Activated T-helper 1 cell treated with Interleukin-2 at 50 U/mL for 16 hours (primary cell): ENCODE measurements around the gene MAP3K6.
A peak's percentile ranks its signal among the peaks of the same experiment; 100 is the strongest.

ENCODE experiments used
- DNase-seq: peaks from one replicate; pipeline ENCODE4 v3.0.0-alpha.2; 2020; ENCODE audit warnings: low read depth

The MAP3K6 gene

DNA sequence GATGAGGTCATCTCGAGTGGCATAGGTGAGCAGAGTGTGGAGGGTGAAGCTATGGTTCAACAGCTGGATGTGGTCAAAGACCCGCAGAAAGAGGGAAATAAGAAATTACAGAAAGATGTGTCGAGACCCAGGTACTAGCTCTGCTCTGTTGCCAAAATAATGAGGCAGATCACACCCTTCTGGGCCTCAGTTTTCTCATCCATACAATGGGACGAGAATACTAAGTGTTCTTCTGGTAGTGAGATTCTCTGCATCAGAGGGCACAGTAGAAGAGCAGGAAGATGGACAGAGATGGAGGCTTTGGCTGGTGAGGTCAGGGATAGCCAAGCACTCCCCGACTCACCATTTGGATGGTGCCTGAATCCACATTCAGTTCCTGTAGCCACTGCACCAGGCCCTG is 11.1 kb downstream of the MAP3K6 start:
- DNase-seq: no peak

DNA sequence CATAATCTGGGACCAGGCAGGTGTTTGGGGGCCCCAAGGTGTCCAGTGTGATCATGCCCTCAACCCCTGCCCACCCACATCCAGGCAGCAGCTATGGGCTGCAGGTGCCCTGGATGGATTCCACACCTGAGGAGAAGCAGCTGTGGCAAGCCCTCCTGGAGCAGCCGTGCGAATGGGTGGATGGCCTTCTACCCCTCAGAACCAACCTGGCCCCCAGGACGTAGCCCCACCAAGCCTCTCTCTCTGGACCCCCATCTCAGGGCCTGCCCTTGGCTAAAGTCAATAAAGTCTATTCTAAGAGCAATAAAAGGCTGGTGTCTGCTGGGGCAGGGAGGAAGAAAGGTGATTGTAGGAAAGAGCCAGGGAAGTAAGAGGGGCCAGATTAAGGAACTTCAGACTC is 13.1 kb downstream of the MAP3K6 start:
- DNase-seq: no peak

DNA sequence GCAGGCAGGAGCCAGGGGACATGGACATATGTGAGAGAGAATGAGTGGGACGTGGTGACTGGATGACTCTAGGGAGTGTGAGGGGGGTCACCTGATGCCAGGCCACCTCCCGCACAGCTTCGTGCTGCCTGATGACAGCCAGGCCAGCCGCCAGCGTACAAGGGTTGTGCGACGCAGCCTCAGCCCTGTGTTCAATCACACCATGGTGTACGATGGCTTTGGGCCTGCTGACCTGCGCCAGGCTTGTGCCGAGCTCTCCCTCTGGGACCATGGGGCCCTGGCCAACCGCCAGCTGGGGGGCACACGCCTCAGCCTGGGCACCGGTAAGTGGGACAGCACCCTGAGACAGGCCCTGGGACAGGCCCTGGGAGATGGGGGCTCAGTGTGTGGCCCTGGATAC is 13.6 kb downstream of the MAP3K6 start:
- no peak for DNase-seq

DNA sequence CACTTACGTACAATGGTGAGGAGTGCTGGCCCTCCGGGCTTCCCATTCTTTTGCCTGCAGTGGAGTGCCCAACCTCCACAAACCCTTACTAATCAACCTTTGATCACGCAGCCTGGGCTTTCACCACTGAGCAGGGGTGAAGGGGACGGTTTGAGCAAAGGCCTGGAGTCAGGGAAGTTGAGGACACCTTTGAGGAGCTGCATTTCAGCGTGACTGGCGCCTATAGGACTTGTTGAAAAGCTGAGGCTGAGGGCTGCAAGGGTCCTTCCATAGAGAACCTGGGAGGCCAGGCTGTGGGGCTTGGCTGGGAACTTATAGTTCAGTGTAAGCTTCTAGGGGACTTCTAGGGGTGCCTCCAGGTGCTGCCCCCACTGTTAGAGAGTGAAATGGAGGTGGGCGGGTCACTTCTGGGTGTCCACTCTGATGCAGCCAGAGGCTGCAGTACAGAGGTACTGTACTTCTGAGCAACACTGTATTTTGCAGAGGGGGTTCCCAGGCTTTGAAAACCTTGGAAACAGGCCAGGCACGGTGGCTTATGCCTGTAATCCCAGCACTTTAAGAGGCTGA is 15.1 kb downstream of the MAP3K6 start:
- no peak for DNase-seq

DNA sequence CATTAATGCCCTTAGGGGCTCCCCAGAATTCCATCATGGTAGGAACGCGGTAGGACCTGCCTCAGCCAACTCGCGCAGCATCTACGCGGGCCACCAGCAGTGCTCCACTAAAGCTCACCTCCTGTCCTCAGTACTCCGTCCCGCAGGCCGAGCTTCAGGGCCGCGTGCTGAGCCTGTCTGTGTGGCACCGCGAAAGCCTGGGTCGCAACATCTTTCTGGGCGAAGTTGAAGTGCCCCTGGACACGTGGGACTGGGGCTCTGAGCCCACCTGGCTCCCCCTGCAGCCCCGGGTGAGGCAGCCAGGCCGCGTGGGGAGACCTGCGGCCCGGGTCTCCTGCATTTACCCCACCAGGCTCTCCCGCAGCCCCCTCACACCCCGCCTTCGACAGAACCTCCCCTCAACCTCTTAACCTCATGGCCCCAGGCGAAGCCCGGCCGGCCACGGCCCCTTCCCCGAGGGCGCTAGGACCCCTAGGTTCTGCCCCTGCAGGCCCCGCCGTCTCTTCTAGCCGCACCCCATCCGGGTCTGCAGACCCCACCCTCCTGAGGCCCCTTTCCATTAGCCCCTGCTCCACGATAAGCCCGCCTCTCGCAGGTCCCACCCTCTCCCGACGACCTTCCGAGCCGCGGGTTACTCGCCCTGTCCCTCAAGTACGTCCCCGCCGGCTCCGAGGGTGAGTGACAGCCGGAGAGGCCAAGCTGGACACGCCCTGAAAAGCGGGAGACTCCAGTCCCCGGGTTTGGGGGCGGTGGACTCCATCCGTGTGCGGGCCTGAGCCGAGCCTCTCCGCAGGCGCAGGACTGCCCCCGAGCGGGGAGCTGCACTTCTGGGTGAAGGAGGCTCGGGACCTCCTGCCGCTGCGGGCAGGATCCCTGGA is 15.9 kb downstream of the MAP3K6 start:
- DNase-seq: no peak

DNA sequence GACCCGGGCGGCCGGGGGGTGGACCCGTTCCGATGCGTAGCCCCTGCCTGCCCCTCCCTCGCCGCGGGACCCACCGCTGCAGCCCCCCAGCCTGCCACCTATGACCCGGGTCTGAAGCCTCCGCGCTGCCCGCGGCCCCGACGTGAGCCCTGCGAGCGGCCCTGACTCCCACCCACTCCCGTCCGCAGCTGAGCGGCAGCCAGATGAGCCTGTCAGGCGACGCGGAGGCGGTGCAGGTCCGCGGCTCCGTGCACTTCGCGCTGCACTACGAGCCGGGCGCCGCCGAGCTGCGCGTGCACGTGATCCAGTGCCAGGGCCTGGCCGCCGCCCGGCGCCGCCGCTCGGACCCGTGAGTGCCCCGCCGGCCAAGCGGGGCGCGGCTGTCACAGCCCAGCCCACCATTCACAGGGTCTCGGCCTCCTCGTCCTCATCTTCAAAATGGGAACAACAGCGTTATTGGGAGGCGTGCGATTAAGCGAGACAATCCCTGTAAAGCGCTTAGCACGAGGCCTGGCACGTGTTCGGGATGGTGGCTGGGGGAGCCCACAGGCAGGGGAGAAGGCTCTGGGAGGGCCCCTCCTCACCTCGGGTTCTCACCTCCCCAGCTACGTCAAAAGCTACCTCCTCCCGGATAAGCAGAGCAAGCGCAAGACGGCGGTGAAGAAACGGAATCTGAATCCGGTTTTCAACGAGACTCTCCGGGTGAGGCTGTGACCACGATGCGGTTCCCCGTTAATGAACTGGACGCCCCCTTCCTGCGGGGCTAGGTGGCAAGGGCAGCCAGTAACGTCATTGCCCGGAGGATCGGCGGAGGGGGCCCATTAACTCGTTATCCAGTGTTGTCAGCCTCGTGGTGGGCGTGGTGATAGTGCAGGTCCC is 16.7 kb downstream of the MAP3K6 start:
- DNase-seq: no peak

DNA sequence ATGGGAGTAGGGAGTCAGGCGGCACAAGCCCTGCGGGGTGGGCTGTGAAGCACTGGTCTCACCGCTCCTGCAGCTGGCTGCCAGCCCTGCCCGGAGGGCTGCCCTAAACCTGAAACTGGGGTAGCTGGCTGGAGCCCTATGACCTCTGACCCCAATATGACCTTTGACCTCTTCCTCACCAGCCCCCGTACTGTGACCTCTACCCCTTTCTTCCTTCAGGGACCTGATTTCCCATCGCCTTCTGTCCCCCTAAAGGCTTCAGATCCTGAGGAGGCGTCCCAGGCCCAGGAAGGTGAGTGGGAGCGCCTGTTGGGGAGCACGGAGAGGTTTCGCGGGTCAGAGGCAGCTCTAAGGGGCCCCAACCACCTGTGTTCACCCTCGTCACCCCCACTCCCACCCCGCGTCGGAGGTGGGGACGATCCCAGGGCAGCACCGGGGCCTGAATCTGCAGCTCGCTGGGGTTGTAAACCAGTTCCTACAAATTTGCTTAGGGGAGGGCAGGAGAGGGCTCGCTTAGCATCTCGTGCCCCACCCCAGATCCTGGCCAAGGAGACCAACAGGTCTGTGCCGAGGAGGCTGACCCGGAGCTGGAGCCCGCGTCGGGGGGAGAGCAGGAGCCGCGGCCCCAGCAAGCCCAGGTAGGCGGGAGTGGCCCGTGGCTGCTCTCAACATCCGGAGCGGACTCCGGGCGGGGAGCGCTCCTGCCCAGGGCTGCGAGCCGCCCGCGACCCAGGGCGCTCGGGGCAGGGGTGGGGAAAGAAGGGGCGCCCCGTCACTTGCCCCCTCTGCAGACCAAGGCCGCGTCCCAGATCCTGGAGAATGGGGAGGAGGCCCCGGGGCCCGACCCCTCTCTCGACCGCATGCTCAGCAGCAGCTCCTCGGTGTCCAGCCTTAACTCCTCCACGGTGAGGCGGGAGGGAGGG is 17.6 kb downstream of the MAP3K6 start:
- DNase-seq: no peak

DNA sequence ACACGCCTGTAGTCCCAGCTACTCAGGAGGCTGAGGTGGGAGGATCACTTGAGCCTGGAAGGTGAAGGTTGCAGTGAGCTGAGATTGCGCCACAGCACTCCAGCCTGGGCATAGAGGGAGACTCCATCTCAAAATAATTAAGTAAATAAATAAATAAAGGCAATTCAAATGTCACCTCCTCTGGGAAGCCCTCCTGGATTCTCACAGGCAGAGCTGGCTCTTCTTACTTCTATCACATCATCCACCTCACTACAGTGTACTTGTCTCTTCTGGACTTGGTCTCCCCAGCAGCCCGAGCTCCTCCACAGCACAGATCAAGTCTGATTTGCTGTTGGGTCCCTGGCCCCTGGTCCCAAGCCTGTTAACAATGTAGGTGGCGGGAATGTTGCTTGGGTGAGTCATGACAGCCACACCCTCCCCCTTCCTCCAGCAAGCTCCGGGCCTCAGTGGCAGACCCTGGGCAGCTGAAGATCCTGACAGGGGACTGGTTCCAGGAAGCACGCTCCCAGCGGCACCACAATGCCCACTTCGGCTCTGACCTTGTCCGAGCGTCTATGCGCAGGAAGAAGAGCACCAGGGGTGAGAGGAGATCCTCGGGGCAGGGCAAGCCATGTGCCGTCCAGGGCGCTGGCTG is 19.7 kb downstream of the MAP3K6 start:
- no peak for DNase-seq

DNA sequence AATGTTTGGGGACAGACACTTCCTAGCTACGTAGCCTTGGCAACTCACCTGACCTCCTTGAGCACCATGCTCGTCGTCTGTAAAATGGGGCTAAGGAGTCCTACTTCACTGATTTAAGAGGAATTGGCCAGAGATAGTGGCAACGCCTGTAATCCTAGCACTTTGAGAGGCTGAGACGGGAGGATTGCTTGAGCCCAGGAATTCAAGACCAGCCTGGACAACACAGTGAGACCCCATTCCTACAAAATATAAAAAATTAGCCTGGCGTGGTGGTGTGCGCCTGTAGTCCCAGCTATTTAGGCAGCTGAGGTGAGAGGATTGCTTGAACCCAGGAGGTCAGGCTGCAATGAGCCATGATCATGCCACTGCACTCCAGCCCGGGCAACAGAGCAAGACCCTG is 20.4 kb downstream of the MAP3K6 start:
- no peak for DNase-seq

DNA sequence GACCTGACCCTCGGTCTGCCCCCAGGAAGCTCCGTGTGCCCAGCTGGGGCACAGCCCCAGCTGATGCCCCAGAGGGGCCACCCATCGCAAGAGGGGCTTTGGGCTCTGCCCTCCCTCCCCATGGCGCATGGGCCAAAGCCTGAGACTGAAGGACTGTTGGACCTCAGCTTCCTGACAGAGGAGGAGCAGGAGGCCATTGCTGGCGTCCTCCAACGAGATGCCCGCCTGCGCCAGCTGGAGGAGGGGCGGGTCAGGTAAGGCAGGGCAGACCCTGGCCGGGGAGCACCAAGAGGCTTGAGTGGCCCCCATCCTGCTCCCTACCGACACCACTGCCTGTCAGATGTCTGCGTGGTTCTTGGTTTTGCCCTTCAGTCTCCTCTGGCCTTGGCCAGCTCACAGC is 21.5 kb downstream of the MAP3K6 start:
- no peak for DNase-seq

DNA sequence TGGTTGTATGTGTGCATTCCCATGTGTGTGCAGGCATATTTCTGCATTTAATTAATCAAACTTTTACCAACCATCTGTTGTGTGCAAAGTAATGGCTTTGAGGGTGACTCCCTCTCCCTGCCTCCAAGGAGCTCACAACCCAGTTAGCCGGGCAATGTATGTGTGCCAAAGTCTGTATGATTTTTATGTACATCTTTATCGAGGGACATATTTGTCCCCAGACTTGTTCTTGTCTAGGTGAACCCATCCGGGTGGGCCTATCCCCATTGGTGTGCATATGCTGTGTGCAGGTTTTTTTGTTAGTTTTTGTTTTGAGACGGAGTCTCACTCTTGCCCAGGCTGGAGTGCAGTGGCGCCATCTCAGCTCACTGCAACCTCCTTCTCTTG is 23.1 kb downstream of the MAP3K6 start:
- no peak for DNase-seq

DNA sequence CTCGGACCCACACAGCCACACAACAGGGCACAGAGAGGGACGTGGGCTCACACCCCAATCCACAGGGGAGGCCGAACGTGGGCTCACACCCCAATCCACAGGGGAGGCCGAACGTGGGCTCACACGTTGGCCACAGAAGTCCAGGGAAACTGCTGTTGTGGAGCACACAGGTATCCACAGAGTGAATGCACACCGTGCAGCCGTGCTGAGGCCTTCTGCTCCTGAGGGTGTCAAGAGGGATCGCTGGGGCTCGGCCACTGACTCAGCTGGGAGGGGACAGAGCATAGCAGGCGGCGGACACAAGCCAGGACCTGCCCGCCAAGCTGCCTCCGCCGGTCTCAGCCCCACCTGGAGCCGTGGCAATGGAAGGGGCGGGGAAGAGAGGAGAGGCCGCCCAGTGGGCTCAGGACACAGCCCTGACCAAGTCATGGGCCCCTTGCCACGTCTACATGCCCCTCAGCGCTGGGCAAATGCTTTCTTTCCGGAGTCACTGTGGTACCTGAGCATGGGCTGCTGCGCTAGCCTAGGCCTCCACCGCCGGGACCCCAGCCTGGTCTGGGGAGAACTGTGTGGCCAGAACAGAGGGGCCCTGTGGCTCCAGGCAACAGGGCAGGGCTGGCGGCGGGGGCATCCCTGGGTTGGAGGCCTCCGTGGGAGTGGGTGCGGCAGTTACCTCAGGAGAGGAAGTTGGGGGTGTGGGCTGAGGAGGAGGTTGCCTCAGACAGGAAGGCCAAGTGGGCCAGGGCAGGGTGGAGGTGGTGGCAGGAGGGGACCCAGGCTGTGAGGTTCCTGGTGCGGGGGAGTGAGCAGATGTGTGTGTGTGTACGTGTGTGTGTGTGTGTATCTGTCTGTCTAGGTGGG is 23.8 kb downstream of the MAP3K6 start:
- peak; percentile 66 for DNase-seq

DNA sequence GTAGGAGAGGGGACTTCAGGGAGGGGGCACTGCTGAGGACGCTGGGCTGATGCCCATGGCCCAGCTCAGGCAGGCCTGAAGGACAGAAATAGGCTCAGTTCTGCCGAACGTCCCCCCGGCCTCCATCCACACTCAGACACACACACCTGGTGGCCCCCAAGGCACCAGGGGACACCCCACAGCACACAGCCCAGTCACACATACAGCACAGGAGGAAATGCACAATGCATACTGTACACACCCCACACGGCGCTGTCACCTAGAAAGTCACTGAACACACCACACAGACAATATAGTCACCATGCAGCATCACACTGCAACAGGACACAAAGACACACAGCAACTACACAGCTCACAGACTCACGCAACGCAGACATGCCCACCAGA is 24.4 kb downstream of the MAP3K6 start:
- DNase-seq: no peak

DNA sequence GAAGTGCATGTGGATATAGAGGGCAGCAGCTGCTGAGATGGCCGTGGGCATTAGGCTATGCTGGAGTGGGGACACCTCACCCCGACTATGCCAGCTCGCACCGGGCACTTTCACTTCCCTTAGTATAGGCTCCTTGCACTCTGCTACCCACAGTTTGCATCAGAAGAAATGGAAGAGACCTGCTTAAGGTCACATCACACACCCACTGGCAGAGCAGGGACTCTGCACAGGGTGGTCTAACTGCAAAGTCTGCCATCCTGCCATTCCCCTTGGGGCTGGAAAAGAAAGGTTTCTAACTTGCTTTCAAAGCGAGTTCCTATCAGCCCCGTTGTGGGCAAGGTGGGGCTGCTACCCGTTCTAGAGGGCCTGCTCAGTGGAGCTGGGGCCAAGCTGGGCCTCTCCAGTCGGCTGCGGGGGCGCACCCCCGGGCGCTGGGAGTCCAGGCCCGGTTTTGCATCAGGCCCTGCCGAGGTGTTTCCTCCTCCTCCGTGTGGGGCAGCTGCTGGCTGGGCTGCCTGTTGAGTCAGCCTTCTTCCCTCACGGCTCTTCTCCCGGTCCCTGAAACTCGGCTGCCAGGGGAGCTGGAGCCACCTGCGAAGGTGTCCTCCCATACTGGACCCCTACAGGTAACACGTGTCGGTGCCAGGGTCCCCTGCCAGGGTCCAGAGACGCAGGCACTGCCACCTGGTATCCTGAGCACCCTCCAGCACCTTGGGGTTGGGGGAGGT is 25.1 kb downstream of the MAP3K6 start, which contains the start of gene SYTL1:
Gene SYTL1 (plus strand): TSS at position 498 of the 728 bp plus-strand sequence. CDS start 3,313 bp downstream, outside the sequence.
- peak; percentile 50 for DNase-seq

DNA sequence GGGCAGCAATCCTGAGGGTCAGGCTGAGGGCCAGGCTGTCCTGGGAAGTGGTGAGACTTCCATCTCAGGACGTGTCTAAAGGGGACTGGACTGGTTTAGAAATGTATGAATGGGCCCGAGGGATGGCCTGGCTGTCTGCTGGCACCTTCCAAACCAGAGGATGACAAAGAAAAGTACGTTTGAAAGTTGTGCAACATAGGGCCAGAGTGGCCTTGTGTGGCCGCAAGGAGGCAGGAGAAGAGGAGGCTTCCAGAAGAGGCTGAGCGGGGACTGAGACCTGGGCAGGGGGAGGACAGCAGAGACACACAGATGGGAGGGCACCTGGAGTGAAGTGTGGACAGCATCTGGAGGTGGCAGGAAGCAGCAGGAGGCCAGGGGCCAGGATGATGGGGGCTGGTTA is 27.5 kb downstream of the MAP3K6 start:
- DNase-seq: no peak

DNA sequence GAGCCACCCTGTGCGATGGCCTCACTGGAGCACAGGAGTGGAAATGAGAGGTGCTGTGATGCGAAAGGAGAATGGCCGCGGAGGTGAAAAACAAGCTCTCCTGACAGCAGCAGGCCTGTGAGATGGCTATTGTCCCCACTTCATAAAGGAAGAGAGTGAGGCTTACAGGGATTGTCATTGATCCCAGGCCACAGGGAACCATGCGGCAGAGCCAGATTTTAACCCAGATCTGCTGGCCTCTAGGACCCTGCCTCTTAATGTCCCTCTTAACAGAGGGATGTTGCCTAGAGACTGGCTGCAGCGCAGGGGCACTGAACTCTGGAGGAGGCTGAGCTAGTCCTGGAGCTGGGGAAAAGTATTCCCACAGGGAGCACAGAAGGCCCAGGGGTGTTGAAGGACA is 28.0 kb downstream of the MAP3K6 start:
- no peak for DNase-seq

DNA sequence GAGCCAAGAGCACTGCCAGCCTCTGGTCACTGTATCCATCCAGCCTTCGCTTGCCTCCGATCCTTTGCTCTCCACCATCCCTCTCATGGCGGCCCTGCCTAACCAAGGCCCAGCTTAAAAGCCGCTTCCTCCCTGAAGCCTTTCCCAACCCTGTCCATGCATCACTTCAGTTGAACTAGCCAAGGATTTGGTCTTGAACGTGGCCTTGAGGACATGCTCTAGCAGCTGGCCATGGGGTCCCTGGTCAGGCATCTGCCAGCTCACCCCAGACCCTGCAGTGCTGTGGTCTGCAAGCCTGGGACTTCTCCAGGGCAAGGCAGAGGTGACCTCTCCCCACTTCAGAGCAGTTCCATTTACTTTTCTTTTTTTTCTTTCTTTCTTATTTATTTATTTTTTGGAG is 30.0 kb downstream of the MAP3K6 start:
- DNase-seq: no peak

DNA sequence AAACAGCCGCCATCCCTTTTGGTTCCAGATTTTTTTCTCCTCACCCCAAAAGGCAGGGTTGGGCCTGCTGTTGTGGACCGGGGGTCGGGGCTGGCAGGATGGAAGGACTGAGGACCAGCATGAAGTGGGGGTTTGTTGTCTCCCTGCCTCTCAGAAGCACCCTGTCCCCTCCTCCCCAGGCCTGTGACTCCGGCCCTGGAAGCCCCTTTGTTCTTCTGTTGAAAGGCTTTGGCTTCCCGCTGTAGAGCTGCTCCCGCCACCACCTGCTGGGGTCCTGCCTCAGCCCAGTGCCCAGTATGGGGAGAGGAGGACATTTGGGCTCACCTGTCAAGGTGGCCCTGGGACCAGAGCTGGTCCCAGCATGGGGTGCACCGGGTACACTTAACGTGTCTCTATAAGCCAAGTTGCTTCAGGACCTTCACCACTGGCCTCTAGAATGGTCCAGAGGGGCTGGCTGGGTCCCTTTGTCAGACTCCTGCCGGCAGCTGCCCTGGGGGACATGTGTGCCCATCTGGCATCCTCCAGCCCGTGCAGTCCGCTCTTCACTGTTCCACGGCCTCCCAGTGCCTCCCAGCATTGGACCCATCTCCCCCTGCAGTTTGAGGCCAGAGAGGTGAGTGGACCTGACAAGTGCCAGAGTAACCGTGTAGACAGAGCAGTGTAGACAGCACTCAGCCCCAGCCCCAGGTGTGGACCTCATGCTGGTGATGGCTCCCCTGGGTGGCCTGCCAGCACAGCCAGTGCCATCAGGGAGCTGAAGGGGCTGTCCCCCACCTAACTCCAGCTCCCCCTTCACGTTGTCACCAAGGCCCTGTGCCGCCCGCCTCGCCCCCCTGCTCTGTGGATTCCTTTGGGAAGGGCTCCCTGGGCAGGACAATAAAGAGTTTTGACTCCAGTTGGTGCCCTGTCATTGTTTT is 31.0 kb downstream of the MAP3K6 start:
- no peak for DNase-seq
